Panc1 (cell line): ENCODE data around the gene MPIG6B. TPM values are rescaled to one million over a fixed set of nuclear protein-coding genes. Genes with fewer than 3 reads are reported as not detected.

ENCODE experiments used
- ATAC-seq: fragments of 200-7000 bp; cut with Tn5 transposase; 2 replicates; pipeline ENCODE4 v1.9.1; 2020; ENCODE audit warnings: mild to moderate bottlenecking, moderate library complexity
- BruUV-seq: library from RNA; stranded (reverse); fragments of 400-500 nt; replicated peaks from 2 replicates; lab custom pipeline; 2021; lab: Mats Ljungman, UMichigan
- CTCF ChIA-PET: fragments of 300-600 bp; sonication (Branson Sonifier 250); formaldehyde crosslinking; loops from one replicate; lab custom pipeline; 2022; ENCODE audit warnings: antibody characterized with exemption; lab: Charles Lee
- POLR2A ChIA-PET: fragments of 300-600 bp; sonication (Branson Sonifier 250); formaldehyde crosslinking; loops from one replicate; lab custom pipeline; 2022; ENCODE audit warnings: antibody characterized with exemption; lab: Charles Lee
- DNase-seq: peaks from one replicate; pipeline ENCODE4 v3.0.0-alpha.2; 2010; ENCODE audit warnings: low read depth, low spot score
- H3K27ac ChIP-seq: 2 replicates; pipeline ENCODE4 v1.5.1; 2011; ENCODE audit warnings: mild to moderate bottlenecking, low read length, inconsistent platforms
- H3K27me3 ChIP-seq: fragments of 200-500 bp; sonication (Bioruptor generic); 2 replicates; pipeline ENCODE4 v1.6.0; 2014; ENCODE audit warnings: low read length, inconsistent platforms; ENCODE audit not compliant: control insufficient read depth, insufficient read depth
- H3K36me3 ChIP-seq: fragments of 200-500 bp; sonication (Bioruptor generic); 2 replicates; pipeline ENCODE4 v1.5.1; 2014; ENCODE audit warnings: inconsistent platforms, mild to moderate bottlenecking, low read length, moderate library complexity; ENCODE audit not compliant: control insufficient read depth, insufficient read depth
- H3K4me1 ChIP-seq: 2 replicates; pipeline ENCODE4 v1.5.1; 2011; ENCODE audit warnings: inconsistent platforms, mild to moderate bottlenecking, low read length, moderate library complexity; ENCODE audit not compliant: control insufficient read depth, insufficient read depth
- H3K4me3 ChIP-seq, 2 experiments: 2 replicates each; pipeline ENCODE4 v1.5.1; 2011 to 2012; ENCODE audit warnings: low read depth in 2 of 2, low read length in 2 of 2, mild to moderate bottlenecking in 2 of 2, inconsistent platforms in 1 of 2, moderate library complexity in 1 of 2
- H3K9me3 ChIP-seq: fragments of 200-500 bp; sonication (Bioruptor generic); 2 replicates; pipeline ENCODE4 v1.5.1; 2014; ENCODE audit warnings: low read depth, mild to moderate bottlenecking, inconsistent platforms, low read length, moderate library complexity; ENCODE audit not compliant: control insufficient read depth, insufficient read depth
- POLR2AphosphoS5 ChIP-seq: IDR thresholded peaks from 2 replicates; pipeline ENCODE4 v1.6.1; 2012; ENCODE audit warnings: mild to moderate bottlenecking, low read depth, low read length, moderate library complexity
- REST ChIP-seq, 2 experiments: IDR thresholded peaks; 2 replicates each; pipeline ENCODE4 v1.6.1; 2011 to 2012; ENCODE audit warnings: low read depth in 2 of 2, control low read depth in 1 of 2, low read length in 1 of 2, mild to moderate bottlenecking in 1 of 2, moderate library complexity in 1 of 2; ENCODE audit not compliant: insufficient read depth in 1 of 2
- SIN3A ChIP-seq: IDR thresholded peaks from 2 replicates; pipeline ENCODE4 v1.6.1; 2012; ENCODE audit warnings: low read depth, mild to moderate bottlenecking, low read length, moderate library complexity, borderline replicate concordance; ENCODE audit not compliant: insufficient read depth
- TCF7L2 ChIP-seq: IDR thresholded peaks from 2 replicates; pipeline ENCODE4 v1.6.1; 2011; ENCODE audit warnings: mild to moderate bottlenecking, low read depth, low read length, inconsistent platforms
- in situ Hi-C: cut with HindIII; loops from 2 replicates; pipeline ENCODE4 v1.10.0; 2016; ENCODE audit warnings: low sequenced_read_pairs, low pct_unique_long_range_greater_than_20kb
- intact Hi-C: fragments of 100-400 bp; cut with micrococcal nuclease; formaldehyde crosslinking; loops from one replicate; pipeline ENCODE4 v1.10.0; 2022; ENCODE audit not compliant: unreplicated experiment
- total RNA-seq: library from RNA; stranded (reverse); gene quantifications from one replicate; pipeline ENCODE4 v1.2.1, GENCODE V29; 2021; ENCODE audit not compliant: unreplicated experiment
- TF ChIP-seq, protein P1 (sequence below): fragments of 450-650 bp; IDR thresholded peaks from 2 replicates; pipeline ENCODE4 v1.5.1; 2017; ENCODE audit warnings: mild to moderate bottlenecking

Gene MPIG6B
- total RNA-seq, 1 experiment from 2014 or later: not detected

DNA sequence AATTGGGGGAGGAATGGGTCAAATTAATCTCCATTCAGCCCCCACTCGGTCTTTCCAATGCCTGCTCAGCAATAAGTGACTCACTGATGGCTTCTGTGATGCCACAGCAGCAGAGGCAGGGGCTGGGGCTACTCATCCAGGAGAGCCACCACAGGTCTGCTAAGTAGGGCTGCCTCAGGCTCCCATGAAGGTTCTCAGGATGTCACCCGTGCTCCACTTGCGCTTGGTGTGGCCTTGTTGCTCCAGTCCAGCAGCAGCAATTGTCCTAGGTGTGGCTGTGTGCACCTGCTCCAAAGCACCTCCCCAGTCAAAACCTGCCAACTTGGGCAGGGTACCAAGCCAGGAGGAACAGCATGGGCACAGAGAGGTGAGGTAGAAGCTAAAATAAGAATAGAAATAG, 1.0 kb upstream of the MPIG6B start:
- DNase-seq (no peak), ATAC-seq (no peak)
- in situ Hi-C loops: no loop called here
- intact Hi-C loops: no loop called here
- Histone ChIP-seq H3K4me1 (no peaks in the 10 kb centered on the region), H3K9me3 (no peaks in the 10 kb centered on the region), H3K27me3 (no peaks in the 10 kb centered on the region), H3K36me3 (peaks cover 3% of the 10 kb centered on the region; the same call in 1 of the 2 replicates), H3K4me3 (no peak overlapping the region), H3K27ac (no peak overlapping the region)
- no TSS peak for BruUV-seq
- ChIA-PET POLR2A (no interaction called here), CTCF (no interaction called here)
- no peak for TF ChIP-seq TCF7L2
- TF ChIP-seq, protein P1, sequence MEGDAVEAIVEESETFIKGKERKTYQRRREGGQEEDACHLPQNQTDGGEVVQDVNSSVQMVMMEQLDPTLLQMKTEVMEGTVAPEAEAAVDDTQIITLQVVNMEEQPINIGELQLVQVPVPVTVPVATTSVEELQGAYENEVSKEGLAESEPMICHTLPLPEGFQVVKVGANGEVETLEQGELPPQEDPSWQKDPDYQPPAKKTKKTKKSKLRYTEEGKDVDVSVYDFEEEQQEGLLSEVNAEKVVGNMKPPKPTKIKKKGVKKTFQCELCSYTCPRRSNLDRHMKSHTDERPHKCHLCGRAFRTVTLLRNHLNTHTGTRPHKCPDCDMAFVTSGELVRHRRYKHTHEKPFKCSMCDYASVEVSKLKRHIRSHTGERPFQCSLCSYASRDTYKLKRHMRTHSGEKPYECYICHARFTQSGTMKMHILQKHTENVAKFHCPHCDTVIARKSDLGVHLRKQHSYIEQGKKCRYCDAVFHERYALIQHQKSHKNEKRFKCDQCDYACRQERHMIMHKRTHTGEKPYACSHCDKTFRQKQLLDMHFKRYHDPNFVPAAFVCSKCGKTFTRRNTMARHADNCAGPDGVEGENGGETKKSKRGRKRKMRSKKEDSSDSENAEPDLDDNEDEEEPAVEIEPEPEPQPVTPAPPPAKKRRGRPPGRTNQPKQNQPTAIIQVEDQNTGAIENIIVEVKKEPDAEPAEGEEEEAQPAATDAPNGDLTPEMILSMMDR: no peak
- TF ChIP-seq POLR2AphosphoS5: no peak

DNA sequence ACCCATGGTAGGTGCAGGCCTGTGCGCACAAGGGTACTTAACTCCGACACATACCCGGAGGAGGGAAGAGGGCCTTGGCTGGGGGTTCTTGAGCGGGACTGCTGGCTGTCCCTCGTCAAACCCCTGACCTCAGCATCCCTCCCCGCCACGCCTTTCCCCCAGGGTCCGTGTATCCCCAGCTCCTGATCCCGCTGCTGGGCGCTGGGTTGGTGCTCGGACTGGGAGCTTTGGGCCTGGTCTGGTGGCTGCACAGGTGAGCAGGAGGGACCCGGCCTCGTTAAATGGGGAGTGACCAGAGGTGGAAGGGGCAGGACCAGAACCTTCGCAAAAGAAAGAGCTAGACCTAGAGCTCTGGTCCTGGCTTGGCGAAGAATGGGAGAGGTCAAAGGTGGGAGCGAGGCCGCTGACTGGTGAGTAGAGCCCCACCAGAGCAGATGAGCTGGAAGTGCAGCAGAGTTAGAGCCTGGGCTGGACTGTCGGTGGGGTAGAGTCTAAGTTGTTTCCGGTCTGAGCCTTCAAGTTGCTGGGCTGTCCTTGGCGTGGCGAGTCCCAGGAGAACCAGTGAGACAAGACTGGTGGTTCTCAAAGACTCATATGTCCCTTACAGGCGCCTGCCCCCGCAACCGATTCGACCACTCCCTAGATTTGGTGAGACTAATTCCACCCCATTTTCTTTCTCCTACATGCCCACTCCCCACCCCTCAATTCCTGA, 963 bp downstream of the MPIG6B start:
- ChIA-PET CTCF (no interaction called here), POLR2A (interaction anchor here (0.5 kb wide), 1 partner anchor 65 kb away, joined by 4 read pairs; no protein-coding TSS in a partner anchor)
- intact Hi-C loops: no loop called here
- no peak for TF ChIP-seq TCF7L2
- TF ChIP-seq REST (IDR thresholded peaks at IDR 0.05; ENCODE audit: insufficient read depth in 1 of 2, low read depth in 2 of 2, low read length in 1 of 2): no peak
- TF ChIP-seq, protein P1: no peak
- TF ChIP-seq SIN3A: no peak
- TF ChIP-seq POLR2AphosphoS5: no peak
- in situ Hi-C loops: no loop called here
- ATAC-seq (no peak), DNase-seq (no peak)
- Histone ChIP-seq H3K36me3 (peaks cover 3% of the 10 kb centered on the region), H3K4me3 (no peak overlapping the region), H3K4me1 (peaks cover 5% of the 10 kb centered on the region; the same call in 1 of the 2 replicates), H3K27ac (no peak overlapping the region), H3K27me3 (no peaks in the 10 kb centered on the region), H3K9me3 (no peaks in the 10 kb centered on the region)
- BruUV-seq: no TSS peak
